Tibial artery (tissue), 4 donors: ENCODE measurements around the gene HIPK2.

Experiments
- DNase-seq, 2 donors: peaks; one replicate each; pipeline ENCODE4 v3.0.0-alpha.2; 2019
- H3K27ac ChIP-seq, 2 donors: fragments of 200-600 bp; sonication (generic) in 1 of 2; 1 replicate in 1 of 2; 2 replicates in 1 of 2; pipeline ENCODE4 v1.5.1; 2018 to 2019; ENCODE audit warnings: mild to moderate bottlenecking in 1 of 2
- H3K27me3 ChIP-seq, 2 donors: fragments of 200-600 bp; sonication (generic) in 1 of 2; one replicate each; pipeline versions ENCODE4 v1.5.1 to v1.6.0; 2016 to 2019
- H3K36me3 ChIP-seq, 3 donors: fragments of 200-600 bp; sonication (generic) in 2 of 3; one replicate each; pipeline ENCODE4 v1.5.1; 2016 to 2019; ENCODE audit warnings: mild to moderate bottlenecking in 2 of 3
- H3K4me1 ChIP-seq, 4 donors: fragments of 200-600 bp; sonication (generic) in 2 of 4; 1 replicate in 3 of 4; 2 replicates in 1 of 4; pipeline ENCODE4 v1.5.1; 2016 to 2019
- H3K4me3 ChIP-seq, 2 donors: fragments of 200-600 bp; sonication (generic) in 1 of 2; 1 replicate in 1 of 2; 2 replicates in 1 of 2; pipeline ENCODE4 v1.5.1; 2018 to 2019; ENCODE audit warnings: mild to moderate bottlenecking in 2 of 2
- H3K9me3 ChIP-seq, 3 donors: fragments of 200-600 bp; sonication (generic) in 1 of 3; one replicate each; pipeline ENCODE4 v1.5.1; 2016 to 2019
- CTCF ChIP-seq, 2 experiments: fragments of 200-600 bp in 1 of 2; fragments of 450-650 bp in 1 of 2; IDR thresholded peaks; one replicate each; pipeline ENCODE4 v1.5.1; 2017 to 2019; ENCODE audit warnings: antibody characterized with exemption in 2 of 2, mild to moderate bottlenecking in 1 of 2, moderate library complexity in 1 of 2
- intact Hi-C: fragments of 100-400 bp; cut with DNase I; formaldehyde crosslinking; loops from one replicate; pipeline ENCODE4 v1.15.0; 2023; ENCODE audit warnings: low total_unique reads

The HIPK2 gene

GRCh38 chr7:139658908-139659675 is 118.7 kb downstream of the HIPK2 start:
- TF ChIP-seq CTCF (IDR thresholded peaks at IDR 0.05): no peak
- DNase-seq: no peak
- peaks cover 0 to 26% (median 15%) of the 10 kb centered on the region in 4 donors for H3K4me1 ChIP-seq
- H3K27me3 ChIP-seq: no peaks in the 10 kb centered on the region
- intact Hi-C loops: no loop called here
- H3K27ac ChIP-seq: no peak overlapping the region
- peaks cover 0 to 15% (median 0%) of the 10 kb centered on the region in 3 donors for H3K36me3 ChIP-seq
- H3K9me3 ChIP-seq: no peaks in the 10 kb centered on the region
- no peak overlapping the region for H3K4me3 ChIP-seq

GRCh38 chr7:139658296-139658695 is 119.5 kb downstream of the HIPK2 start:
- Histone ChIP-seq H3K36me3 (peaks cover 0 to 15% (median 0%) of the 10 kb centered on the region in 3 donors), H3K9me3 (no peaks in the 10 kb centered on the region), H3K4me3 (no peak overlapping the region), H3K27ac (no peak overlapping the region), H3K4me1 (peaks cover 0 to 30% (median 15%) of the 10 kb centered on the region in 4 donors), H3K27me3 (no peaks in the 10 kb centered on the region)
- intact Hi-C loops: no loop called here
- no peak for TF ChIP-seq CTCF (IDR thresholded peaks at IDR 0.05)
- no peak for DNase-seq

DNA sequence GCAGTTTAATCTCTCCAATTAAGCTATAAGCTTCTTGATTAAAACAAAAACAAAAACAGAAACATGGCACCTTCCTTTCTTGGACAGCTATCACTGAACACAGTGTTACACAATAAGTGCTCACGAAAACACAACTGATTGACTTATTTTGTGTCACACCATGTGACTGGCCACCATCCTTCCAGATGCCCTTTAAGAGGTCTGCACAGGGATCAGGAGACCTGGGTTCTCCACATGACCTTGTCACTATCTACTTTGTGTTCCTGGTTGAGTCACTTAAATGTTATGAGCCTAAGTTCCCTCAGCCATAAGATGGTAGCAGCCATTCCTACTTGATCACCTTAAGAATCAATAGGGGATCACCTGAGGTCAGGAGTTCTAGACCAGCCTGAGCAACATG is 120.1 kb downstream of the HIPK2 start:
- peaks cover 0 to 15% (median 0%) of the 10 kb centered on the region in 3 donors for H3K36me3 ChIP-seq
- H3K27ac ChIP-seq: no peak overlapping the region
- intact Hi-C loops: no loop called here
- peaks cover 0 to 30% (median 15%) of the 10 kb centered on the region in 4 donors for H3K4me1 ChIP-seq
- H3K4me3 ChIP-seq: no peak overlapping the region
- H3K9me3 ChIP-seq: no peaks in the 10 kb centered on the region
- no peak for TF ChIP-seq CTCF (IDR thresholded peaks at IDR 0.05)
- no peaks in the 10 kb centered on the region for H3K27me3 ChIP-seq
- no peak for DNase-seq

- no peak for DNase-seq
- Histone ChIP-seq H3K27ac (no peak overlapping the region), H3K9me3 (no peaks in the 10 kb centered on the region), H3K4me1 (peaks cover 0 to 30% (median 13%) of the 10 kb centered on the region in 4 donors), H3K27me3 (no peaks in the 10 kb centered on the region), H3K4me3 (no peak overlapping the region), H3K36me3 (peaks cover 0 to 15% (median 0%) of the 10 kb centered on the region in 3 donors)
- no peak for TF ChIP-seq CTCF (IDR thresholded peaks at IDR 0.05)
- intact Hi-C loops: no loop called here
These were observed 121.4 kb downstream of the HIPK2 start for GRCh38 chr7:139656387-139656786.

GRCh38 chr7:139655305-139655704 is 122.5 kb downstream of the HIPK2 start:
- intact Hi-C loops: no loop called here
- Histone ChIP-seq H3K27ac (no peak overlapping the region), H3K27me3 (no peaks in the 10 kb centered on the region), H3K4me3 (no peak overlapping the region), H3K36me3 (peaks cover 0 to 15% (median 0%) of the 10 kb centered on the region in 3 donors), H3K9me3 (no peaks in the 10 kb centered on the region), H3K4me1 (peaks cover 0 to 27% (median 10%) of the 10 kb centered on the region in 4 donors)
- no peak for DNase-seq
- no peak for TF ChIP-seq CTCF (IDR thresholded peaks at IDR 0.05)
